ENCODE results near the gene CLDN5.
"Not testable (repeated sequence)": the region's sequence is repeated elsewhere in the genome, so short reads cannot be mapped to it uniquely, and the experiment has no call there.

The CLDN5 gene
- 0 to 0.08 (median 0) reads per million in 18 experiments for total RNA-seq

DNA sequence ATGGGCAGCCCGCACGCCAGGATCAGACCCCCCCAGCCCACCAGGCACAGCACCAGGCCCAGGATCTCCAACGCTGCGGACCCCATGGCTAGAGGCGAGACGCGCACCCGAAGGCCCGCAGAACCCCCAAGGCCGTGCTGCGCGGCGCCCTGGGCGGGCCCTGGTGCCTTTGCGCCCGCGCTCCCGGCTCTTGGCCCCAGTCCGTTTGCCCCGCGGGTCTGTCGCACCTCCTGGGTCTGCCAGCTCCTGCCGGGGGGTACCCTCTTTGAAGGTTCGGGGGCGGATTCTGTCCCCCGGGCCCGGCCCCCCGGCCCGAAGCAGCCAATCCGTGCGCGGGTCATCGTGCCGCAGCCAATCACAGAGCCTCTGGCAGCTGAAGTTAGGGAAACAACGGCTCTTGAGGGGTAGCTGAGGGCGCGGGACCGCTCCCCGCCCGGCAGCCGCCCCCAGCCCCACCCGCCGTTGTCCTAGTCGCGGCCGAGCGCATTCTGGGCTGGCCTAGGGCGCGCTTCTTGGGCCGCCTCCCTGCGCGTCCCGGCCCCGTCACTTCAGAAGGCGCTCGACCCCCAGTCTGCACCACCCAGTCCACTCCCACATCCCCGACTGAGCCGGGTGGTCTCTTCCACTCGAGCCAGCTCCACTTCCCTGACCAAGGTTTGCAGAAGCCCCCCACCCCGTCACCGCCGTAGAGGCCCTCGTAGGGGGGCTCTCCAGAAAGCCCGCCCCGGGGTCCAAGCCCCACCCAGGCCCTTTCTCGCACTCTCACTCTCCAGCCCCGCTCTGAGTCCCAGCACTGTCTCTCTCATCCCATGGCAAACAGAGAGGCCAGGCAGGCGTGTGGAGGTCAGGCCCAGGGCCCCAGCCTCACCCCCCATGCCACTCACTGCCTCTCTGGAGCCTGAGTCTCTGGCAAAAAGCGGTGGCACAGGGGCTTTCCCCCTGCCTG, at the start of gene CLDN5:
Gene CLDN5, minus strand, starts transcription at position 241 of the 946 bp plus-strand sequence. Its CDS starts 155 bp downstream, at position 86.
- no peak for DNase-seq

DNA sequence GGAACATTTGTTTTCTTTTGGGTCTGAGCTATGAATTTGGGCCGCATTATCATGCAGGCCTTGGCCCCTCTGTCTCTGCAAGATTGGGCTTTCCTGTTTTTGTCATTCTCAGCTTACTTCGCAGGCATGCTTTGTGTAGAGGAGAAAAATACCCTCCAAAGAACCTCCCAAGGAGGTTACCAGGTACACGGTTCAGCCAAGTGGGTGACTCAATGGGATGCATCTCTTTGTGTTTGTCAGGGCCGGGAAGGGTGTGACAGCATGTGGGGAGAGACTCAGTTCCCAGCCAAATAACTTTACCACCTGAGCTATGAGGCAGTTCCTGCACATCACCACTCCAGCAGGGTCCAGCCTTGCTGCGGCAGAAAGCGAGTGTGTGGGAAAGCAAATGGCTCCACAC, 47.8 kb upstream of the CLDN5 start:
- no peak for DNase-seq

- no peak for DNase-seq
Measured at GRCh38 chr22:19571207-19571795, 47.1 kb upstream of the CLDN5 start.

DNA sequence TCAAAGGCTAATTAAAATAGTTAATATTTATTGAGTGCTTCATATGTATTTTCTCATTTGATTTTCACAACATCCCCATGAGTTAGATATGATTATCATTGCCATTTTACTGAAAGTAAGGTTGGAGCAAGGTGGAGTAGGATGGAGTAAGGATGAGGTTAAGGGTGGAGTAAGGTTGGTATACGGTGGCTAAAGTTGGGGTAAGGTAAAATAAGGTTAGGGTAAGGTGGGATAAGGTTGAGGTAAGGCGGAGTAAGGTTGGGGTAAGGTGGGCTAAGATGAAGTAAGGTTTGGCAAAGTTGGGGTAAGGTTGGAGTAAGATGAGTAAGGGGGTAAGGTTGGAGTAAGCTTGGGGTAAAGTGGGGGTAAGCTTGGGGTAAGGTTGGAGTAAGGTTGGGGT, 45.8 kb upstream of the CLDN5 start:
- DNase-seq: no peak

GRCh38 chr22:19569276-19569640, 45.0 kb upstream of the CLDN5 start:
- no peak for DNase-seq

DNA sequence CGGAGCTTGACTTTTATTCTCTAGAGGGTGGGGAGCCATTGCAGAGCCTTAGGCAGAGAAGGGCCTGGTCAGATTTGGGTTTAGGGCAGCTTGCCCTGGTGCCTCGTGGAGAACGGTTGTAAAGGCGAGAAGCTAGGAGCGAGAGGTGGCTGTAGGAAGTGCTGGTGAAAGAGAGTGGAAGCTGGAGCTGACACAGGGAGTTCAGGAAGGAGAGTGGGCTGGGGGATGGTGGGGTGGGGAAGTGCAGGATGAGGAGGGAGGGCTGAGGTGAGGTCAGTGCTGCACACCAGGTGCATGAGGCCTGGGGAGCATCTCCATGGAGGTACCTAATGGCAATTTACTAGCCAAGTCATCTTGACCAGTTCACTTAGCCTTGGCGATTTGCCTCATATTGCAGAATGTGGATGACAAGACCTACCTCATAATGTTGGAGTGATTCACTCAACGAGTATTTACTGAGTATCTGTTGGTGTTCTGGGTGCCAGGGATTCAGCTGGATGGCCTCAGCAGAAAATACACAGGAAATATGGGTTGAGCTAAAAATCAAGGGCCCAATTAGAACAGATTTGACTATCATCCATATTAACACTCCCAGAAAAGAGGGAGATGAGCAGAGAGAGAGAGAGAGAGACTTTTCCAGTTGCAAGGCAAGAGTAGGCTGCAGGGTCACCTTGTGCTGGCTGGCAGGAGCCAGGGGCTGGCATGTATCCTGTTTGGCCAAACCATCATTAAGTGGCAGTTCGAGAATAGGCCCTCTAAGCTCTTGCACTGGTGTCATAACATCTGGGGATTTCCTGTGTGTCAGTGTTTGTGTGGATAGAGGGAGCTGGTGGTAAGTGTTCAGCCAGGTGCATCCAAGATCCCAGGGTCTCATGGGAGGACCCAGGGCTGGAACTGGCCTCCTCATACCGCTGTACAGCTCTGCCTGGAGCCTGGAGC, 44.4 kb upstream of the CLDN5 start:
- DNase-seq: no peak

DNA sequence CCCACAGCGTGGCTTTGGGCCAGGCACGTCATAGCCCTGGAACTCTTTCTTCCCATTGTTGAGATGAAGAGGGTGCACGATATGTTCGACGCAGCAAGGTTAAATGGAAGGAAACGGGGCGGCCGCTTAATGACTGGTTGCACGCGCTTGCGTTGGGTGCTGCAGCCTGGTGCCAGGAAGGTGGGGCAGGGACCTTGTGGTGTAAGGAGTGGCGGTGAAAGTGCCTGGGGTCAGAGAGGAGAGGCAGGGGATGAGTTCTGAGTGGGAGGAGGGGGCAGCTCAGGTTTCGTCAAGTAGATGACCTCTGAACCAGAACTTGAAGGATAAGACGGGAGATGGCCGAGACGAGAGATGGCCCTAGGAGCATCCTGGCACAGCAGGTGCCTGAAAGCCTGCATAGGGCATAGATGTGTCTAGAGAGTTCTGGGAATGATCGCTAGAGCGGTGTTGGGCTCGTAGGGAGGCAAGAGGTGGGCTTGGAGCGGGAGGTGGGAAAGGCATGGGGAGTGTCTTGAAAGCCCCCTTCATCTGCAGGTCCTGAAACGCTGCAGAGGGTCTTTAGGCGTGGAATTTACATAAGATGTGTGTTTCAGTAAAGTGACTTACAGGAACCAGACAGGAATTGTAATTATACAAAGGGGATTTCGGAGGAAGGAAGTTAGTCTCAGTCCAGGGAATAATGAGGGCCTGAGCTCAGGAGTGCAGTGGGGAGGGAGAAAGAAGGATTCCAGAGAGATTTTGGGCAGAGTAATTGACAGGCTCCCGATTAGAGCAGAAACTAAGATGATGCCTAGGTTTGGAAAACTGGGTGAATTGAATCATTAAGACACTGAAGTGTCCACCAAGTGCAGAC, 43.2 kb upstream of the CLDN5 start:
- DNase-seq: no peak

GRCh38 chr22:19566279-19567156, 42.3 kb upstream of the CLDN5 start:
- no peak for DNase-seq

DNA sequence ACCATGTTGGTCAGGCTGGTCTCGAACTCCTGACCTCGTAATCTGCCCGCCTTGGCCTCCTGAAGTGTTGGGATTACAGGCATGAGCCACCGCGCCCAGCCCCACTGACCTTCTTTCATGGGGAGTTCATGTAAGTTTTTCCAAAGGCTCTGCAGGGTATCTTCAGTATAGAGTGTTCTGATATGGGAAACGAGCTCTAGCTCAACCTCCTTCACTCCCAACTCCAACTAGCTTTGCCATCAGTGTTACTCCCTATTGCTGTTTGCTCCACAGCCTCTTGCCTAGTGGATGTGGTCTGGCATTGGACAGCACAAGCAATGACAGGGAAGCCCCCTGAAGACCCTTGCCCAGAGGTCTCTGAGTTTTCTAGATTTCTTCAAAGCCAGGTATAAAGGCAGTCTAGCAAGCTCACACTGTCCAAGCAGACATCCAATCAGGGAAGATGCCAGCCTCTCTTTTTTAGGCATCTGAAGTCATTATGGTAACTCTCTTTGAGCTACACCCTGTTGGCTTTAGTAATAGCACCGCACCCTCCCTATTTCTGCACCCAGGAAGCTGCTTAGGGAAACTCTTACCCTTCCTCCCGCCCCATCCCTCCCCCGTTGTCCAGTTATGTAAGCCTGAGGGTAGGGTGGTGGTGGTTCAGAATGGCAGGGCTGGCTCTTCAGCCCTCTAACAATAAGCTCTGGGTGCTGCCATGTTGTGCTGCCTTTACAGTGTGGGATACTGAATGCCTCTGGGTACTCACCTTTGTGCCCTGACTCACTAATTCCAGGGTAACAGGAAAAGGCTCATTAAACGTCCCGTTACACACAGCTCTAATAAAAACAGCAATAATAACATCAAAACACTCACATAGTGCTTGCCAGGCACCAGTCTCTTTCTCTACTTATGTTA, 41.4 kb upstream of the CLDN5 start:
- DNase-seq: peak; percentile 14 to 47

- no peak for DNase-seq
Measured at GRCh38 chr22:19559956-19560355, 35.7 kb upstream of the CLDN5 start.

DNA sequence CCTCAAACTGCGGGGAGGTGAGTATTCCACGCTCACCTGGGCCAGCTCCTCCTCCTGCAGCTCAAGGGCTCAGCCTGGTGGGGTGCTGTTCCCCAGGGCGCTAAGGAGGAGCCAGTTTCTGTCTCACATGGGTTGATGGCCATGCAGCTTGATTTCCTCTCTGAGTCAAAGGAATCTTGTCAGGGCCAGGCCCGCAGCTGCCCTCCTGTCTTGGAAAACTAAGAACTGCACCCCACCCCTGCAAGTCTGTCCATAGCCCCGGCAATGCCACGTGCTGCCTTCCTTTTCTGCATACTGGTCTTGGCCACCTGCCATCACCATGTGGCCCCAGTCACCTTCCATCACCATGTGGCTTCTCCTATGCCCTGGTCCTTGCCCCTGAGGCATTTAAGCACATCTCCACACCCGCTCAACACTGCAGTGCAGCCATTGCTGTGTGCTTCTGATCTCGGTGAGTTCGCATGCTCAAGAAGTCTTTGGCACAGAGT, 35.2 kb upstream of the CLDN5 start:
- DNase-seq: no peak

GRCh38 chr22:19556963-19557545, 32.8 kb upstream of the CLDN5 start:
- DNase-seq: no peak

DNA sequence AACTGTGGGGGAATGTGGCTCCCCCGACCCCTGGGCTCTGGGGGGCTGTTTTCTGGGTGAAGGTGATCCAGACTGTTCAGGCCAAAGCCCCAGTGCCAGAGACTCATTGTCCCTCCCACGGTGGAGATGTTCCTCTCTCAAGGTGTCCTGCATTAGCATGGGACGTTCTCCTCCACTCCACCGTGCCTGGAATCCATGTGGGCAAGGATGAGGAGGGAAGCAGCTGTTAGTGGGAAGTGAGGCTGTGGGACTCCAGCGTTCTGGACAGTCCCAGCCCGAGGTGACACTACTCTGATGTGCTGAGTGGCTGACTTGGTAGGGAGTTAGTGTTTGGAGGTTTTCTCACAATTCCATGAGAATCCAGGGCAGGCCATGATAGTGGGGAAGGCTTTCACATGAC, 31.4 kb upstream of the CLDN5 start:
- DNase-seq: no peak

DNA sequence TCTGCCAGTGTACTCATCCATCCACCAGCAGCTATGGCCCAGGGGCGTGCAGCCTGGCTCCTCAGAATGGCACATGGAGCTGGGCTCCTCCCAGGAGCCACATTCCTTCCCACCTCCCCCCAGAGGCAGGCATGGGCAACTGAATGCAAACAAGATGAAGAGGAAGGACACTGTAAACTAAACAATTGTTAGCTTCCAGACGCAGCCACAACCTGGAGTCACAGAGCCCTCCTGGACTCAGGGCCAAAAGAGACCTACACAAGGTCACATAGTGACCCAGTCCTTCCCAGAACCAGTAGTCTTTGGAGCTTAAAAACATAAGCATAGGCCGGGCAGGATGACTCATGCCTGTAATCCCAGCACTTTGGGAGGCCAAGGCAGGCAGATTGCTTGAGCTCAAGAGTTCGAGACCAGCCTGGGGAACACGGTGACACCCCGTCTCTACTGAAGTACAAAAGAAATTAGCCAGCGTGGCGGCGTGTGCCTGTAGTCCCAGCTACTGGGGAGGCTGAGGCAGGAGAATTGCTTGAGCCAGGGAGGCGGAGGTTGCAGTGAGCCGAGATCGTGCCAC, 30.7 kb upstream of the CLDN5 start:
- no peak for DNase-seq

- no peak for DNase-seq
Measured at GRCh38 chr22:19553201-19553600, 29.0 kb upstream of the CLDN5 start.

DNA sequence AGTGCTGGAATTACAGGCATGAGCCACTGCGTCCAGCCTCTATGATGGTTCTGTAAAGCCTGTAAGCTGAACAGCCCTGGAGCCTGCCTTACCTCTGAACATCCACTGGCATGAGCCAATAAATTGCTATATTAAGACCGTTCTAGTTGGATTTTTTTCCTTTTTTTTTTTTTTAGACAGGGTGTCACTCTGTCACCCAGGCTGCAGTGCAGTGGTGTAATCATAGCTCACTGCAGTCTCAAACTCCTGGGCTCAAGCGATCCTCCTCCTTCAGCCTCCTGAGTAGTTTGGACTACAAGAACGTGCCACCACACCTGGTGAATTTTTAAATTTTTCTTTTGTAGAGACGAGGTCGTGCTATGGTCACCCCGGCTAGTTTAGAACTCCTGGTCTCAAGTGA, 26.2 kb upstream of the CLDN5 start:
- DNase-seq: no peak

DNA sequence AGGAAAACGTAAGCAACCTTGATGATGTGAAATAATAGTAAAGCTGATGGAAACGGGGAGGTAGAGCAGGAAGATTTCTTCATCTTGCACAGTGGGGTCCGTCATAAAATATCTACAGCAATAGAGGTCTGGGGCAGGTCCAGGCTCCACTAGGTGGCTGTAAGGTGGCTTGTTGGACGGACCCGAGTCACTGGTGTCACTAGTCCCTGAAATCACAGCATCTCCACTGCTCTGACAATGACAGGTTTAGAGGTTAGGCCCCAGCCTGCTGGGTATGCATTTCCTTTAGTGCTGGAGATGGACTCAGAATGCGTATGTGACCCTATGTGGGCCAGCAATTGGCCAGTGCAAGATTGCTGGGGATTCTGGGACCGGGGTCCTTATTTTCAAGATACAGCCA, 25.2 kb upstream of the CLDN5 start:
- no peak for DNase-seq

DNA sequence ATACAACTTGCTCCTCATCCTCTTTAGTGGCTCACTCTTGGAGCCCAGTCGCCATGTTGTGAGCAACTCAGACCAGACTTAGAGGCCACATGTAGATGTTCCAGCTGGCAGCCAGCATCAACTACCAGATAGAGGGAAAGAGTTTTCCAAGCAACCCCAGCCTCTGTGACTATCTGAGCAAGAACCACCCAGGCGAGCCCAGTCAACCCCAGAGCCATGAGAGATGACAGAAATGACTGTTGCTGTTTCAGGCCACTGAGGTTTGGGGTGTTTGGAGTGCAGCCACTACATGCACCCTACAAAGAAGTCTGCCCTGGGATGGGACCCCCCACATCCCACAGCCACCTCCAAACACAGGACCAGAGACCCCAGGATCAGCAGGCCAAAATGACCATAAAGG, 24.8 kb upstream of the CLDN5 start:
- DNase-seq: no peak

DNA sequence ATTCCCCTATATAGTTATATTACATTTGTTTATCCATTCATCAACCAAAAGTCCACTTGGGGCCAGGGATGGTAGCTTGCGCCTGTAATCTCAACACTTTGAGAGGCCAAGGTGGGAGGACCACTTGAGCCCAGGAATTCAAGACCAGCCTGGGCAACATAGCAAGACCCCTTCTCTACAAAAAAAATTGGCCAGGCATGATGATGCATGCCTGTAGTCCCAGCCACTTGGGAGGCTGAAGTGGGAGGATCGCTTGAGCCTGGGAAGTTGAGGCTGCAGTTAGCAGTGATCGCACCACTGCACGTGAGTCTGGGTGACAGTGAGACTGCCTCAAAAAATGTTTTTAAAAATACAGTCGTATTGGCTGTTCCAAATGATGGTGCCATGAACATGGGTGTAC, 24.2 kb upstream of the CLDN5 start:
- not testable (repeated sequence) for DNase-seq
